Activated effector memory CD4-positive, alpha-beta T cell treated with anti-CD3 and anti-CD28 coated beads, Interleukin-2, amount 50 U/mL, for 16 hours (primary cell): Measurements from ENCODE around the gene FAM193A.
"Not testable (repeated sequence)": the region's sequence is repeated elsewhere in the genome, so short reads cannot be mapped to it uniquely, and the experiment has no call there.

ENCODE experiments used
- DNase-seq: peaks from one replicate; pipeline ENCODE4 v3.0.0-alpha.2; 2020

Gene FAM193A

GRCh38 chr4:2660596-2661211, 124.3 kb downstream of the FAM193A start:
- no peak for DNase-seq

- no peak for DNase-seq
These were observed 126.2 kb downstream of the FAM193A start for GRCh38 chr4:2662598-2662997.

- no peak for DNase-seq
These were observed 126.8 kb downstream of the FAM193A start for GRCh38 chr4:2663275-2663674.

GRCh38 chr4:2666722-2667247, 130.3 kb downstream of the FAM193A start:
- DNase-seq = no peak

- no peak for DNase-seq
These were observed 131.0 kb downstream of the FAM193A start for GRCh38 chr4:2667428-2667827.

GRCh38 chr4:2671267-2671895, 134.9 kb downstream of the FAM193A start:
- no peak for DNase-seq

- DNase-seq = no peak
These were observed 135.6 kb downstream of the FAM193A start for GRCh38 chr4:2672082-2672481.

- DNase-seq = no peak
These were observed 136.3 kb downstream of the FAM193A start for GRCh38 chr4:2672700-2673099.

- DNase-seq = no peak
These were observed 136.7 kb downstream of the FAM193A start for GRCh38 chr4:2673157-2673556.

- DNase-seq = not testable (repeated sequence)
These were observed 143.3 kb downstream of the FAM193A start for GRCh38 chr4:2679762-2680161.

GRCh38 chr4:2684486-2684885, 148.0 kb downstream of the FAM193A start:
- no peak for DNase-seq

GRCh38 chr4:2685541-2685940, 149.1 kb downstream of the FAM193A start:
- no peak for DNase-seq

GRCh38 chr4:2686379-2687265, 150.2 kb downstream of the FAM193A start:
- no peak for DNase-seq

- no peak for DNase-seq
These were observed 151.8 kb downstream of the FAM193A start for GRCh38 chr4:2688281-2688680.

- DNase-seq = no peak
These were observed 152.2 kb downstream of the FAM193A start for GRCh38 chr4:2688697-2689096.

GRCh38 chr4:2689114-2689513, 152.7 kb downstream of the FAM193A start:
- DNase-seq = no peak

- no peak for DNase-seq
These were observed 153.6 kb downstream of the FAM193A start for GRCh38 chr4:2689825-2690700.

- no peak for DNase-seq
These were observed 154.9 kb downstream of the FAM193A start for GRCh38 chr4:2691313-2691712.

- DNase-seq = no peak
These were observed 155.5 kb downstream of the FAM193A start for GRCh38 chr4:2691952-2692435.

GRCh38 chr4:2694691-2695090, 158.2 kb downstream of the FAM193A start:
- DNase-seq = no peak

- no peak for DNase-seq
These were observed 159.1 kb downstream of the FAM193A start for GRCh38 chr4:2695346-2696060.

- no peak for DNase-seq
These were observed 160.0 kb downstream of the FAM193A start for GRCh38 chr4:2696423-2696822.
